HG03066 (cell line): Measurements from ENCODE around the gene UBE3B.

Experiments
- ATAC-seq: cut with Tn5 transposase; IDR thresholded peaks from one replicate; pipeline ENCODE4 v1.9.1; 2021; ENCODE audit warnings: low read depth; ENCODE audit not compliant: unreplicated experiment

The UBE3B gene

DNA sequence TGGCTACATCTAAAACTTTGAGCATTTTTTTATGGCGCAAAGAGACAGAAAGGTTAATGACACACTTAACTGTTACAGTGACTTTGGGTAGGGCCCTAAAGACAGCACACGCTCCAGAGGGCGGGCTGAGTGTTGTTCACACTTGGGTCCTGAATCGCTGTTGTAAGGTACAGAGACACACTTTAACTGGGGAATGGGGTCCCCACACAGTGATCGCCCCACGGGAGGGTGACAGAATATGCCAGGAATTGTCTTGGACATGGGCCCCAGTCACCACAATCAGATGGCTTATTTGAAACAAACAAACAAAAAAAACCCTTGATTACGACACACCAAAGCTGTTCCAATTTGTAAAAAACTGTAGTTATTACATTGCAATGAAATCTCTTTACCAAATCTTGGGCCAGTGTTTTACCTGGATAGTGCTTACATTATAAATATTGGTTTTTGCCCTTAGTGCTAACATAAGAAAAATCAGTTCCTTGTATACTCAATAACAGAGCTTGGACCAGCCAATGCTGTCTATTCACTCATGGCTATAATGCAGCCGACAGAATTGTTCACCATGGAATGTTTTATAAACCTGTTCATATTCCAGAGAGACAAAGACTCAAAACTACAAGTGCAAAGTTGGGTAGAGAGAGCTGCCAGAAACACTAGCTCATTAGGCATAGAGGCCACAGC, 28.6 kb upstream of the UBE3B start:
- ATAC-seq = no peak

DNA sequence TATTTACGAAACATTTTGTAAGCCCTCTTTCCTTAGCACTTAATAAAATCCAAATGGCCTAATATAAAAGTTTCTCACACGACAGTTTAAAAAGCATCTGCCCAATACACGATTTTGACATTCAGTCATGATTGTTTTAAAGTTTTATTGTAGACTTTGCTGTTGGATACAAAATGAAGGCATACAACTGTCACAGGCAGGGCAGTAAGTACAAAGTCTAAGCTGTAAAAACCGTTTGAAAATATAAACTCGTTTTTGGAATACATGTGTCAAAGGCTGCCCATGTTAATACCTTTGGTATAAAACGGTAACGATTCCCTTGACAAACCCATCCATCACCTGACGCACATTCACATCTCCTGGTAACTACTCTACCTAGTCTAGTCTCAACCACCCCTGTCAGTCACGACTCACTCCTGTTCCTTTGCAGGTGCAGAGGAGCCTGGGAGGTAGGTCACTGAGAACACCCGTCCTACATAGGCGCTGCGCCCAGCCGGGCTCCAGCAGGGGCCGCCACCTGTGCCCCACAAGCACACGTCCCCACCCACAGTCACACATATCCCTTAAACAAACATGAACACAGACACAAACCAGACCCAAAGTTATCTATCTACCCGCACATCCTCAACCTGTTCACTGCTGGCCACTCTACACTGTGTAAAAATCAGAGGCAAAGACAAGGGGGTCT, 27.4 kb upstream of the UBE3B start:
- no peak for ATAC-seq

DNA sequence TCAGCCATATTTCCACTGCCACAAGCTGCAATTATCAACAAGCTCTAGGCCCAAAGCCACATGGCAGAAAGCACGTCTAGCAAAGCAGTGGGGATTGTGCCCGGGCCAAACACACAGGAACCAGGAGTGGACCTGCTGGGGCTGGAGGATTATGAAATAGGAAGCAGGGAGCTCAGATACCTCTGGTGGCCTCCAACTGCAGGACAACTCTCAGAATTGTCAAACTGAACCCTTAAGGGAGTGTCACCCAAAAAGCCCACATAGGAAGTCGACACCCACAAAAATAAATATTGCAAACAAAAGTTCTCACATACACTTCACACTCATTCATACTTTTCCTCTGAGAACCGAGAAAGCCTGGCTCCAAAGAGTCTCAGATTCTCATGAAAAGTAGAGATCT, 26.5 kb upstream of the UBE3B start:
- no peak for ATAC-seq

DNA sequence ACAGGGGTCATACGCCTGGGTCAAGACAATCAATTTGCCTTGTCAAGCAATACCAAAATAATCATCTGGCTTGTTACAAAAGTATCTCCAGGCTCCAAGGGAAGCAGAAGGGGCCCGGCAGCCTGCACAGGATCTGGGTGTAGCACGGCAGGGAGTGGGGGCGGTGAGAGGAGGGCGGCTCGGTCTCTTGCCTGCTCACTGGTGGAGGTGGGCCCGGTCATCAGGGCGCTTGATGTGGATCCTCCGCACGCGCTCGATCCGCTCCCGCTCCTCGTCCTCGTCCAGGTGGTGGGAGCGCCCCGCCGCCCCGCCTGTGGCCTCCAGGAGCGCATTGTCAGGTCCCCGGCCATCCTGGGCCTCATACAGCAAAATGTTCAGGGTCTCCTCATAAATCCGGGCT, 26.0 kb upstream of the UBE3B start:
- no peak for ATAC-seq

DNA sequence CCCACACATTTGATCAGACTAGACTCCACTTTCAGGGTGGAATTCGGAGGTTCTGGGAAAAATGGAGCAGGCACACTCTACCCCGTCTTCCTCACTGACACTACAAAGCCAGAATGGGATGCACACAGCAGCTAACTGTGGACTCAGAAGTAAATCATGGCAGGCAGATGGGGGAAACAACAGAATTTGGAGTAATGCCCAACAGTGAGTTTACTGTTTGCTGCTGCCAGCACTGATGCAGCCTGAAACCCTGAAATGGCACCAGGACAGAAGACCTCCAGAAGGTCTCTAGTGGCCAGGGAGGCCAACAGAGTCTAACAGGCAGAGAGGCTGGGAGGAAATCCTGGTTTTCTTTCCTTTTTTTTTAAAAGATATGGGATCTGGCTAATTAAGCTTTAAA, 24.9 kb upstream of the UBE3B start:
- ATAC-seq = no peak

DNA sequence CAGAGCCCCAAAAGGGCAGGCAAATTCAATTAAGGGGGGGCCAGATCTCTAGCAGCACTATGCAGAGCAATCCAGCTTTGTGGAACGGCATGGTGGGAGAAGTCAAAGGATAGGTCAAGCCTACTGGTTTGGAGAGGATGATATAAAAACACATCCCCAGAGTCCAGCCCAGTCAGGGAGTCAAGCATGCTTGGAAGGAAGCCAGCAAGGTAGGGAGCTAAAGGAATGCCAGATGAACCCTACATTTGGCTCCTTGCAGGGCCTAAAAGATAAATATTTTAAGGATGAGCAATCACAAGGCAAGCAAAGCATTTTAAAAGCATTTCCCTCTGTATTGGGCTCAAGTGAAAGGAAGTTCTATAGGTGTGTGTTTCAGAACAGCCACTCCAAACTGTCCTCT, 21.7 kb upstream of the UBE3B start:
- ATAC-seq = no peak

DNA sequence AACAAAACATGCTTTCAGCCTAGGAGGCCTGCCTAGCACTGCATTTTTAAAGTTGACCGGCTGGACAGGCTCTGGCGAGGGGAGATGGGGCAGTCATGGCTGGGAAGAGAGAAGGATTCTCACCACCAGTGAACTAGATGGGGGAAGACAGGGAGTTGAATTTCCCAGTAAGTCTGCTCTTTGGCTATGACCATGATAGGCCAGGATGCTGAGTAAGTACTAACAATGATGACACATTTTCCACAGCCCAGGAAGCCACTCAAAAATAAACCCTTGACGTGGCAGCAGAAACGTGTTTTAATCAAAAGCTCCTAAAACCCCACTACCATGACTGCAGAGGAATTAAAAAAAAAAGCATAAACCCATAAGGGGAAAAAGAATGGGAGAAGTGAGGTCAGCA, 19.3 kb upstream of the UBE3B start:
- no peak for ATAC-seq

DNA sequence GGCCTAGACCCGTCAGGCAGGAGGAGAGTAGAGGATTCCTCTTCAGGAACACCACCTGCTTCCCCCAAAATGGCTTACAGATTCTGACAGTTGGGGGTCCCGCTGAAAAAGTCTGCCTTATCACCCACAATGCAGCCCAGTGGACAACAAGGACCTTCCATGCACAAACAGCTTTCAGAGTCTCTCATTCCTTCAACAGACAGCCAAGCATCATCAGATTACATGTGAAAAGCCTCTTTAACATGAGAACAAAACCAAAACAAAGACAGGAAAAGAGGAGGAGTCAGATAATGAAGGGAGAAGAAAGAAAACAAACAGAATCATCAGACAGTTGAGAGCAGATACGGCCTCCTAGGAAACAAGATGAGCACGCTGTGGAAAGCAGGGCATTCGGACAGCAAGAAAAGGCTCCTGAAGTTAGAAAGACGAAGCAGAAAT, 18.6 kb upstream of the UBE3B start:
- no peak for ATAC-seq

DNA sequence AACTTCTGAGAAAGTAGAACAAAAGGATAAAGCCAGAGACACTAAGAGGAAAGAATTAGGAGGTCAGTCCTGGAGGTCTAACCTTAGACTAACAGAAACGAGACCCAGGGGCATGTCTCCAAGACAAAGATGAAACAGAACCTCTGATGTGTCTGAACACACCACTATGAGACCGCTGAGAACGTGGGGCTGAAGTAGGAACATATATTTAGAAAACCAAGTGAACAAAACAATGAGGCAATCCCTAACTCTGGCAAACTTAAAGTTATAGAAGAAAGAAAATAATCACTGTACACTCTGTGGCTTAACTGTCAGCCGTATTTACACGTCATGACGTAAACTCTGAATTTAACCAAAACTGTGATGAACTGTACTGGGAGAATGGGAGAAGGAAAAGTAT, 18.2 kb upstream of the UBE3B start:
- ATAC-seq = no peak

DNA sequence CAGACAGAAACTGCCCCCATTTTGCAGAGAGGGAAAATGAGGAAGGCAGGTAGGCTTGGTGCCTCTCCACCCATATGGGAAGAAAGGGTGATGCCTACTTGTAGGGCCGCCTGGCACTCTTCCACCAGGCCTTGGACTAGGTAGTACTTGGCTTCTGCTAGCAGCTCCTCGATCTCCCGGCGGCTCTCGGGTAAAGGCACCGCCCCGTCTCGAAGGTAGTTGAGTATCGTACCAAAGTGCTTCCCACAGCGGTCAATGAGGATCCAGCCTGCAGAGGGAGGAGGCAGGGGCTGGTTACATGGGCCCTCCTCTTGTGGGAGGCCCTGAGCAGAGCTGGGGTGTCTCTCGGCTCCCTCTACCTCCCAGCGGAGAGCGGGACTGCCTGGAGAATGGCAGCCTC, 16.9 kb upstream of the UBE3B start:
- ATAC-seq = no peak

DNA sequence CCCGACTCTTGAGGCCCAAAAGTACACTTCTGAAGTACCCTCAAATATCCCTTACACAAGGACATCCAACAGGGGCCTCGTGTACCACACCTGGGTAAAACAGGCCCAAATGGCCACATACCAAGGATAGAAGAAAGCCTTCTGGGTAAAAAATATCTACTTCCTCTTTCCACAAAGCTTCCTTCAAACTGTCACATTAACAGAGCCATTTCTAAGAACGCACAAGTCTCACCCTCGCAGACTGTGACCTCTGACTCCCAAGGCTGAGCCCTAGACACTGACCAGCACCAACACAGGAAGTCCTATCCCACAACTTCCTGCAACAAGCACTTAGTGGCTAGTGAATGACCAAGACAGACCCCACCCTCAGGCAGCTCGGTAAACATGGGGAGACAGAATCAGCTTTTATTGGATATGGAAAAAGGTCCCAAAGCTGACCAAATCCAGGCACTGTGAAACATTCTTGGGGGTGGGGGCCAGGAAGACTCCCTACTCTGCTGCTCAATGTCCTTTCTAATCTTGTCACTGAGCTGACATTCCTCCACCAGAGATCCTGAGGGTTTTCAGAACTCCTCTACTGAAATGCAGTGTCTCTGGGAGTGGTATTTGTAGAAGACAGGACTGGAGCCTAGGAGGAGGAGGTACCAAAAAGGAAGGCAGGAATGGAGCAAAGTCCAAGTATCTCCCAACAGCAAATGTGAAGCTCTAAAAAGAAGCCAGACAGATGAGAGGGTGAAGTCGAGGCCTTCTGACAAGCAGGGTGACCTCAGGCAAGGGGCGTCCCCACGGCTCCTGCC, 16.2 kb upstream of the UBE3B start:
- no peak for ATAC-seq

DNA sequence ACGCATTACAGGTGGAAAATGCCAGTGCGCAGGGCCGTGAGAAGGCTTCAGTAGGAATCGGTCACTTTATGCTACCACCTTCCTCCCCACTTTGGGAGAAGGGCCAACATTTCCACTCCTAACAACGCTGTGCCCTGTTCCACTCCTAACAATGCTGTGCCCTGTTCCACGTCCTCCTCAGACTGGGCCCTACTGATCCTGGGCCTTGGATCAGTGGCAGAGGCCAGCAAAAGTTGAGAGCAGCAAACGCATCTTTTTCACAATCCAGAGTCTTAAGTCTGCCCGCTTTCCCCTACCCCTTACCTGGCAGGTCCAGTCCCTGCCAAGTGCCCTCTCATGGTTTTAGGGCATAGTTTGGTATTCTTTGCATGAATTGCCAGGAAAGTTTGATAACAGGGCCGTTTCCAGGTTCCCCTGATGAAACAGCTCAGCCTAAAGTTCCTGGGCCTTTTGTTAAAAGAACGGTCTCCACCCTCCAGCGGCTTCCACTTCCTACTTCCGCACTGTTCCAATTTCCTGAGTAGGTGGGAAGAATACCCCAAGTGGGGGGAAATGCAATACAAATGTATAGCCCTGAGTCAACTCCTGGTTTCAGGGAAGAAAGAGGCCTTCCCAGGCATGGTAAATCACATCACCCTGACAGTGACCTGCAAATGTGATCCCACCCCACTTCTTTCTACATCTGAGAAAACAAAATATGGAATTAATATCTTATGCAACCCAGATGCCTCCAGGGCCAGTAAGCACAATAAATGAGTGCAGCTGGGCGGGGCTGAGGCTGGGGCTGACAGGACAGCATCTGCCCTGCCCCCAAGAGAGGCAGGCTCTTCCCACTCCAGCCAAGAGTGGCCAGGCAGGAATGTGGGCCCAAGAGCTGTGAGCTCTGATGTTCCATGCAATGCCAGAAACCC, 15.3 kb upstream of the UBE3B start:
- no peak for ATAC-seq

DNA sequence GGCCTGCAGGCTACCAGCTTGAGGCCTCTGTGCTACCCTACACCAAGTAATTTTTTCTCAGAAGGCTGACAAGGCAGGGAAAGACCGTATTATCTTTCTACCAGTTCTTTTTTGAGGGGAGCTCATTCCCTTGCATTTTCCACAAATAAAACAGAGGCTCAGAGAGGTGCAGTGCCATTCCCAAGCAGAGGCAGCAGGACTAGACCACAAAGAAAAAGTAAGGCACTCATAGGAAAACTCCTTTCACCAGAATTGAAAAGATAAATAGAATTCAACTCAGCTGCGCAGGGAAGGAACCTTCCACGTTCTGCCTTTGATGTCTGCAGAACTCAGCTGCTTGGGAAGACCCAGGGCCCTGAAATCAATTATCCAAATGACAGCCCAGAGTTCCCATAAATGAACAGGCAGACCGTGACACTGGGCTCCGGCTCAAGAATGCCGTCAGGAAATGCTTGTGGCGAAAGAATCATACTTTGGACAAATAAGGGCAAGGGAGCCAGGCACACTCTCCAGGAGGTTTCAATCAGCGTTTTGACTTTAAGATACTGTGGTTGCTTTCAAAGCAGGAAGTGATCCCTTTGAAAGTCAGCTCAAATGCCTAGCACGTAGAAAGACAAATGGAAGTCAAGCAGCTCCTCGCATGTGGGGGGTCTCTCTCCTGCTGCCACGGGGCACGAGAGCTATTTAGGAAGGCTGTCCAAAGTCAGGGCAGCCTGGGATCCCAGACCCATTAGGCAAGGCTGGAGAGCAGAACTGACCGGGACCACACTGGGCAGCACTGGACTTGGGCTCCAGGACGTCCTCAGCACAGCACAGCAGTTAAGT, 14.4 kb upstream of the UBE3B start:
- ATAC-seq = no peak

DNA sequence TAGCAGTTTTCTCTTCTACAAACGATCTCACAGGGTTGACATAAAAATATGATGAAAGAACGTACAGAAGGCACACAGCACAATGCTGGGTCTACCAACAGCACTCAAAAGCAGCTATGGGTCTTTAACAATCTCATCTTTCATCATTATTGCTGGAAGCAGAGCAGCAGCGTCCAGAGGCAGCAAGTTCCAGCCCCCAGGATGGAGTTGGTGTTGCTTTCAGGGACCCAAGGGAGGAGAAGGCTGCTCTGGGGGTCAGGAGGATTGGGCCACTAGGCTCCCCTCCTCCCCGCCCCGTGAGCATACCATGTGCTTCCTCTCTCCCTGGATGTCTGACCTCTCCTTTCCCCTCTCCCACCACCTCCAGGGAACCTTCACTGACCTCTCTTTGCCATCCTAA, 13.7 kb upstream of the UBE3B start:
- no peak for ATAC-seq

DNA sequence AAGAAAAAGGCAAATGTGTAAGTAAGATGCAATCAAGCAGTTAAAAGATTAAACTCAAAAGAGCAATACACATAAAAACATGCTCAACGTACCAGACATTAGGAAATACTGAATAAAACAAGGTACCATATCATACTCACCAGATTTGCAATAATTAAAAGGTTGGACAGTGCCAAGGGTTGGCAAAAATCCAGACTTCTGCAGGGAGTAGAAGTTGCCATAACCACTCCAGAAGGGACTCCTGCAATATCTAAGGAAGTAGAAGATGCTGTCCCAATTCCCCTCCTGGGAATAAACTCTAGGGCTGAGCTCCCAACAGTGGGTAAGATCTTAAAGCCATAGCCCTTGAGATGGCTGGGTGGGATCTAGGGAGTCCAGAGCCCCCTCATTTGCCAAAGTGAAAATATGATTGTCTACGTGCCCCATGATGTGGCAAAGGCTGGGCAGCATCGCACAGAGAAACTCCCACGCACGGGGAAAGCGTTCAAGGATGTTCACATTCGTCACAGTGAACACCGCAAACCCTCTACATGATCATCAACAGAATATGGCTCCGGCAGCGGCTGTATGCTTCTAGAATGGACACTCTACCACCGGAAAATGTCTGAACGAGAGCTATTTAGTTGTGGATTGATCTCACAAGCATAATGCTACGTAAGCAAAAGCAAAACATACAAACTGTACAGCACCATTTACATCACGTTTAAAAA, 12.6 kb upstream of the UBE3B start:
- no peak for ATAC-seq

DNA sequence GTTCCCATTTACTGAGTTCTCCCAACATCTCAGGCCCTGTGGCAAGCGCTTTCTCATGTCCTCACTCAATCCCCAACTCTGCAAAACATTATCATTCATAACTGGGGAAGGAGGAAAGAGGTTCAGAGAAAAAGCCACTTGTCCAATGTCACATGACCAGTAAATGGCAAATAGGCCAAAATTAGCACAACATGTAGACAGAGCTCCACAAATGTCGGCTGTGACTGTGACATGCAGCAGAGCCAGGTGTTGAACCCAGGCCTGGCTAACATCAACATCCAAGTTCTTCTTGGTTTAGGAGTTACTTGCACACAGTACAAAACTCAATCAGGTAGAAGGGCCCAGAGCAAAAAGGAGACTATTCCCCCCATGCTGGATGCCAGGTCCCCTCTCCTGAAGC, 11.1 kb upstream of the UBE3B start:
- no peak for ATAC-seq

DNA sequence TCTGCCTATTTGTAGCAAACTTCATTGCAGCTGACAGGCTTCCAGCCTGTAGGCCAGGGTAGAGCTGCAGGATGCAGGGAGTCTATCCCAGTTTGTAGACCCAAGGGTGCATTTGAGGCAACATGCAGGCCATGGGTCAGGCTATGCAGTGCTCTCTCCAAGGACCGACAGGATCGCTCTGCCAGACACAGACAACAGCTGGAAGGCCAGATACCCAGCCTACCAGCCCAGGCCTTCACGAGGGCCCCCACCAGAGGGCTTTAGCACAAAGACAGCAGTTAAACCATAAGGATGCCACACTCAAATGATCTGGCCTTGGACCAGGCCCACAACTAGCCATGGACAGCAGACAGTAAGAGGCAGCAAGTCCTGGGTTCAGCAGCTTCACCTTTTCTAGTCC, 10.6 kb upstream of the UBE3B start:
- no peak for ATAC-seq

DNA sequence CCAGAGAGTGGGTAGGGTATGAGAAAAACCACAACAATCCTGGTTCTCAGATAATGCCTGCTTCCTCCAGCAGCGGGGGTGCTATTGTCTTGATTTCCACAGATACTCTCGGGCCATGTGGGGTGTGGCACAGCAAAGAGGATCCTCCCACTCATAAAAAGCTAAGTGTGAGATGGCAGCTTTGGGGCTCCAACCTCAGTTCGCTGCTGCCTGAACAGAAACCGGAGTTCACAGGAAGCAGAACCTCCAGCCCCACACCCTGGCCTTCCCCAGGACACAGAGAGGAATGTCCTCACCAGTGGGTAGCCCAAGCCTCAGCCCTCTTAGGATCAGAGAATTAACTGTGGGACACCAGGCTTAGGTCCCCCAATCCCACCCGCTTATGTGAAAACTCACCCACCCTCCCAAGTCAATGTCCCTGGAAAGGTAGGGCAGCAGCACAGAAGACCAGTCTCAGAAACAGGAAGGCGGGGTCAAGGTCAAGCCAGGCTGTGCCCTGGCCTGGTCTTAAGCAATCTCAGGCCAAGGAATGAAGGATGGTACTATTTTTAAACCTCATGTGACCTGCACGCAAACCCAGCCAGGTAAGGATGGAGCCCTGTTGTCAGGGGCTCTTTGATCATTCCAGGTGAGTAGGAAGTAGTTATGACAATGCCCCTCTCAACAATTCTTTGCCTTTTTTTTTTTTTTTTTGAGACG, 9.3 kb upstream of the UBE3B start:
- ATAC-seq = no peak

DNA sequence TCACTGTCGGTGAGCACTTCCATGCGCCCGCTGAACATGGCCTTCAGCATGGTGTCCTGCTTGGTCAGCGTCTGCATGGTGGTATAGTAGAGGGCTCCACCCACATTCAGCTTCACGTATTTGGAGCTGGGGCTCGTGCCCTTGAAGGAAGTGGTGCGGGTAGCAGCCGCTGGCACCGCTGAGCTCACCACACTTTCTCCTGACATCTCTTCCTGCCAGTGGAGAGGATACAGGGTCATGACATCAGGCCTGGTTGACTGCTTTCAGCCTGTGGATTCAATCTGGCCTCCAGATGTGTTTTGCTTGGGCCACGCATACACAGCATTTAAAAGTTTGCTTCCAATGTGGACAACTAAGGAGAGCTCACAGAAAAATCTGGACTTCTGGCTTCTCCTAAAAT, 7.9 kb upstream of the UBE3B start:
- ATAC-seq = no peak
